GM18520 (cell line): ENCODE measurements around the gene SMIM5.

Source experiments
- ATAC-seq: cut with Tn5 transposase; IDR thresholded peaks from one replicate; pipeline ENCODE4 v1.9.1; 2021; ENCODE audit not compliant: unreplicated experiment

SMIM5 gene

GRCh38 chr17:75665981-75666380 is 32.7 kb downstream of the SMIM5 start:
- ATAC-seq, result no peak

- ATAC-seq, result peak; percentile 84
Observed at GRCh38 chr17:75666959-75667790, 33.9 kb downstream of the SMIM5 start, which contains the start of the genes RECQL5 and SAP30BP. Gene RECQL5, minus strand, starts transcription at chr17:75667154. Its CDS starts 597 bp downstream, at chr17:75666557. Gene SAP30BP, plus strand, starts transcription at chr17:75667338. Its CDS starts 35 bp downstream, at chr17:75667373.

GRCh38 chr17:75667825-75668224 is 34.6 kb downstream of the SMIM5 start:
- no peak for ATAC-seq

GRCh38 chr17:75668489-75668888 is 35.3 kb downstream of the SMIM5 start:
- ATAC-seq, result no peak

GRCh38 chr17:75670868-75671267 is 37.6 kb downstream of the SMIM5 start:
- no peak for ATAC-seq

GRCh38 chr17:75672011-75672410 is 38.8 kb downstream of the SMIM5 start:
- ATAC-seq, result no peak

GRCh38 chr17:75673487-75673886 is 40.3 kb downstream of the SMIM5 start:
- ATAC-seq, result no peak

- no peak for ATAC-seq
Observed at GRCh38 chr17:75676461-75676860, 43.2 kb downstream of the SMIM5 start.

GRCh38 chr17:75679706-75680211 is 46.5 kb downstream of the SMIM5 start:
- no peak for ATAC-seq

GRCh38 chr17:75680431-75680830 is 47.2 kb downstream of the SMIM5 start:
- no peak for ATAC-seq

GRCh38 chr17:75681289-75681688 is 48.1 kb downstream of the SMIM5 start:
- ATAC-seq, result no peak

- ATAC-seq, result no peak
Observed at GRCh38 chr17:75683583-75683982, 50.3 kb downstream of the SMIM5 start.

GRCh38 chr17:75684249-75684648 is 51.0 kb downstream of the SMIM5 start:
- ATAC-seq, result no peak

- ATAC-seq, result no peak
Observed at GRCh38 chr17:75684924-75685323, 51.7 kb downstream of the SMIM5 start.

- ATAC-seq, result no peak
Observed at GRCh38 chr17:75685499-75685898, 52.3 kb downstream of the SMIM5 start.

- no peak for ATAC-seq
Observed at GRCh38 chr17:75688209-75688825, 55.1 kb downstream of the SMIM5 start.

GRCh38 chr17:75689441-75689873 is 56.2 kb downstream of the SMIM5 start:
- ATAC-seq, result no peak
